ENCODE results near the gene WWTR1.

Gene WWTR1

DNA sequence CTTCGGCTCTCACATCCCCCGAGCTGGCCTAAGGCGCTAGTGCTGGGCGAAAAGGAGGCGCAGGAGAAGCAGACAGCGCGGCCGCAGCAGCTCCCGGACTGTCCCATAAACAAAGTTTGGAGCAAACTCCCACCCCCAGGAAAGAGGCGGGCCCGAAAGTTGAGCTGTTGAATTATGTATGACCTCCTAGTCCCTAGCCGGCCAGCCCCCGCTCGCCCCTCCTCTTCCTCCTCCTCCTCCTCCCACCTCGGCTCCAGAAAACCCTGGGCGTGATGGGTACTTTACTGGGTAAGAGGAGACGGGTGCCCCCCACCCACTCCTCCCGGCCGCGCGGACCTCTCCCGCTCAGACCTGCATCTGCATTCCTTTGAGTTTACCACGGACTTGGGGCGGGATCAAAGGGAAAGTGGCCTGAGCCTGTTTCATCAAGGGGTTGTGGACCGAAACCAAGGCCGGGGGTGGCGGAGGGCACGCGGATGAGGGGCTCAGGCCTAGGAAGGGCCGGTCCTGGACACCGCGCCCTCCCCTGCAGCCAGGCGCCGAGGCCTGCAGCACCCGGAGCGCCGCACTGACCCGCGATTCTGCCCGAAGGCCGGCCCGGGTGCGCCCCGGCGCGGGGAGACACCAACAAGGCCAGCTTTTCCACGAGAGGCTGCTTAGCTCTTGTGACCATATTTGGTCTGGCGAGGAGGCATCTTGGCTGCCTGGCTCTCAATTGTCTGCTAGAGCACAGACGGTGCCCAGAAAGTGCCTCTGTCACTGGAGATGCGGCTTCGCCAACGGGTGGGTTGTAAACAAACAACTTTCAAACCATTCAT is at the start of gene WWTR1:
Gene WWTR1 (minus strand): TSS at position 100 of the 818 bp plus-strand sequence. CDS start 719 bp downstream, outside the sequence.
- peak in 1 of 2 donors; percentile 5 for DNase-seq (ENCODE audit: low read depth in 2 of 2, low spot score in 1 of 2)

GRCh38 chr3:149706905-149707304 is 49.1 kb upstream of the WWTR1 start:
- DNase-seq (ENCODE audit: low read depth in 2 of 2, low spot score in 1 of 2), result no peak

DNA sequence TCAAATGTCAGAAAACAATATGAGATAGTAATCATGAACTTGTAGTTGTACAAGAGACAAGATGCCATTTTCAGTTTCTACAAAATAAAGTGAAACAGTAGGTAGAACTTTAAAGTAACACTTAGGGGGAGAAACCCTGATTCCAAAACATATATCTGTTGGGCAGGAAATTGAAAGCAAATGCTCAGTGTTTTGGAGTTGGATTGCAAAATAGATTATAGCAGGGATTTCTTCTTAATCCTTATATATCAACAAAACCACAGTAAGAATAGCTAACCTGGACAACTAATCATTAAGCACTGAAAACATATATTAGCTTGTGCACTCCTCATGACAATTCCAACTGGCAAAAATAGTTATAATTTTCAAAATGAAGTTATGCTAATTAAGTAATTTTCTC is 47.6 kb upstream of the WWTR1 start:
- DNase-seq (ENCODE audit: low read depth in 2 of 2, low spot score in 1 of 2), result no peak

DNA sequence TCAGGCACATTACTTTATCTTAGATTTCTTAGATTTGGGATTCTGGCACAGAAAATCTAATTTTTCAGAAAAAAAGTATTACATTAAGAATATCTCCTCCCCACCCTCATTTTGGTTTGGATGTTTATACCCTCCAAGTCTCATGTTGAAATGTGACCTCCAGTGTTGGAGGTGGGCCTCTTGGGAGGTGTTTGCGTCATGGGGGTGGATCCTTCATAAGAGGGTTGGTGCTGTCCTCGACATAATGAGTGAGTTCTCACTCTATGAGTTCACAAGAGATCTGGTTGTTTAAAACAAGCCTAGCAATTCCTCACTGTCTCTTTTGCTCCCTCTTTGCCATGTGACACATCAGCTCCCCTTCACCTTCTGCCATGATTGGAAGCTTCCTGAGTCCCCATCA is 45.6 kb upstream of the WWTR1 start:
- no peak for DNase-seq (ENCODE audit: low read depth in 2 of 2, low spot score in 1 of 2)

DNA sequence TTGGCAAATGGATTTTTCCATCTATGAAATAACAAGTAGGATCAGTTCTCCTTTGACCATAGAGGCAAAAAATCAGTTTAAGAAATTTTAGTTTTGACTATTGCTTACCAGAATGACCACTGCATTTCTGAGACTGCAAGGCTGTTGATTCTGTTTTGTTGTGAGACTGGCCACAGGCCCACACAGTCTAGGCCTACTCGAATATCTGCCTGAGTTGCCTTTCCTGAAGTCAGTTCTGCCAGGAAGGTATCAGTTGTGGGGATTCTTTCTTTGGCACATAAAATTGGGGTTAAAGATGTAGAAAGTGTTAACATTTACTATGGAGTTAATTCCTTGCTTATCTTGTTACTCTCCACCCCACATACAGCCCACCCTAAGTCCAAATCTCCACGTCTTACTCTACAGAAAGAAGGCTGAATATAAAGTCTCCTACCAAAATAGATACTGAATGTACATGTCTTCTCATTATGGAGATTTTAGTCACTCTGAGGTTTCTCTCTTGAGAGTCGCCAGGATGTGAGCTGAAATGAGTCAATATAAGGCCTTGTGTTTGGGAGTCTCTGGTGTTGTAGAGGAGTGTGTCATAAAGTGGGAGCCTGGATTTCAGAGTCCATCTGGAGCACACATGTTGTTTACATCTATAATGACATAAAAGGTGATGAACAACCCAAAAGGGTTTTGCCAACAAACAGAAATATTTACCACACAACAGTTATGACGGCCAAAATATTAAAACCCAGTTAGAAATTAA is 45.0 kb upstream of the WWTR1 start:
- no peak for DNase-seq (ENCODE audit: low read depth in 2 of 2, low spot score in 1 of 2)

DNA sequence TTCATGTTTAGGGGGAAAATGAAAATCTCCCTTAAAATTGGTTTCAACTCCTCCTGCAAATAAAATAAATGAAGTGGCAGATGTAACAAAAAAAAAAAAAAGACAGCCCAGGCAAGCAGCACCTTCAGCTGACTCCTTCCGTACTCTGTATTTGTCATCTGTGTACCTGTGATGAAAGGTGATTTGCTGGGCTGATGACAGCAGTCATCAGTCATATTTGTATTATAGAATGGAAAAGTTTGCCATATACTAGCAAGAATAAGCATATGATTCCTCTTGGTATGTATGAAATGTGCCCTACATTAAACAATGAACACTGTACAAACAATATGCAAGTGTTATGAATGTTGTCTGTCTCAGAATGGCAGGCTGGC is 44.1 kb upstream of the WWTR1 start:
- DNase-seq (ENCODE audit: low read depth in 2 of 2, low spot score in 1 of 2), result no peak

DNA sequence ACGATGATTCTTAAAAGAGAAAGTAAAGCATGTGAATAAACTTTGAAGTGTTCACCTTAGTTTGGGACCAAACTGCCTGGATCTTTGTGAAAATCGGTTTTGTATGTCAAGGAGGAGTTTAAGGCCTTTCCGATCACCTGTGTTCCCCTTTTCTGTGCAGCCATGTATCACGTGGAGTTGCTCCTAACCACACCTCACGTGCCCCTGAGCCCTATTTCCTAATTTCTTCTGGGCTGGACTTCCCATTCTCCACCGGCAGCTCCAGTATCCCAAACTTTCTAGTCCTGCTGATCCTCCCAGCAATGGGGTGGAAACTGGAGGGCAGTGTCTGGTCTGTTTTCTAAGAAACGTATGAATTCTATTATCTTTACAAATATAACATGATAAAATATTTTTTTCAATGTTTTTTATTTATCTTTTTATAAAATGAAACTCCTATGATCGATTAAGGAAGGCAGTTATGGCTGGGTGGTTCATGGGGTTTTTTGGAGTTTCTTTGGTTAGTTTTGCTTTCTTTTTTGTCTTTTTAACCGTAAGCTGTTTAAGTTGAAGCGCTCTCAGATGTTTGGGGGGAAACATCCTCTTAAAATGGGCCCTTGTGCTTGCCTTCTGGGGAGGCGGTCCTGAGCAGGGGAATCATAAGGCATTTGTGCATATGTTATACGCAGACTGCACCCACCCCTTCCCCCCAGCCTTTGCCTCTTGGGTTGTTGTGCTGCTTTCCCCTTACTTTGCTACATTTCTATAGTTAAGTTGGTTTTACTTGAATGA is 43.6 kb upstream of the WWTR1 start:
- DNase-seq (ENCODE audit: low read depth in 2 of 2, low spot score in 1 of 2), result no peak

DNA sequence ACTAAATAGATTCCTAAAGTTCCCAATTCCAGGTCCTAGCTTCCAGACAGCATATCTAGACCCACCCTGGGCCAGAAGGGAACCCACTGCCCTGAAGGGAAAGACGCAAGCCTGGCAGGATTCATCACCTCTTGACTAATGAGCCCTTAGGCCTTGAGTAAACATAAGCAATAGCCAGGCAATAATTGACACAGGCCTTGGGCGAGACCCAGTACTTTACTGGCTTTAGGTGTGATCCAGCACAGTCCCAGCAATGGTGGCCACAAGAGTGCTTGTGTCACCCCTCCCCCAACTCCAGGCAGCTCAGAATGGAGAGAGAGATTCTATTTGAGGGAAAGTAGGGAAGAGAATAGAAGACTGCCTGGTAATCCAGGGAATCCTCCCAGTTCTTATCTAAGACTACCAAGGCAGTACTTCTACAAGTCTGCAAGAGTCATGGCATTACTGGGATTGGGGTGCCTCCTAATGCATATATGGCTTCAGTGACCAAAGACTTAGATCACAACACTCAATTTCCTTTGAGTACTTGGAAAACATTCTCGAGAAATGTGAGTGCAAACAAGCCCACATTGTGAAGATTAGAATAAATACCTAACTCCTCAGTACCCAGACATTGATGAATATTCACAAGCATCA is 30.4 kb upstream of the WWTR1 start:
- no peak for DNase-seq (ENCODE audit: low read depth in 2 of 2, low spot score in 1 of 2)

- DNase-seq (ENCODE audit: low read depth in 2 of 2, low spot score in 1 of 2), result no peak
Measured at GRCh38 chr3:149686996-149687395, 29.2 kb upstream of the WWTR1 start.

GRCh38 chr3:149678351-149678950 is 20.6 kb upstream of the WWTR1 start:
- DNase-seq (ENCODE audit: low read depth in 2 of 2, low spot score in 1 of 2), result no peak

GRCh38 chr3:149673393-149673792 is 15.6 kb upstream of the WWTR1 start:
- no peak for DNase-seq (ENCODE audit: low read depth in 2 of 2, low spot score in 1 of 2)

DNA sequence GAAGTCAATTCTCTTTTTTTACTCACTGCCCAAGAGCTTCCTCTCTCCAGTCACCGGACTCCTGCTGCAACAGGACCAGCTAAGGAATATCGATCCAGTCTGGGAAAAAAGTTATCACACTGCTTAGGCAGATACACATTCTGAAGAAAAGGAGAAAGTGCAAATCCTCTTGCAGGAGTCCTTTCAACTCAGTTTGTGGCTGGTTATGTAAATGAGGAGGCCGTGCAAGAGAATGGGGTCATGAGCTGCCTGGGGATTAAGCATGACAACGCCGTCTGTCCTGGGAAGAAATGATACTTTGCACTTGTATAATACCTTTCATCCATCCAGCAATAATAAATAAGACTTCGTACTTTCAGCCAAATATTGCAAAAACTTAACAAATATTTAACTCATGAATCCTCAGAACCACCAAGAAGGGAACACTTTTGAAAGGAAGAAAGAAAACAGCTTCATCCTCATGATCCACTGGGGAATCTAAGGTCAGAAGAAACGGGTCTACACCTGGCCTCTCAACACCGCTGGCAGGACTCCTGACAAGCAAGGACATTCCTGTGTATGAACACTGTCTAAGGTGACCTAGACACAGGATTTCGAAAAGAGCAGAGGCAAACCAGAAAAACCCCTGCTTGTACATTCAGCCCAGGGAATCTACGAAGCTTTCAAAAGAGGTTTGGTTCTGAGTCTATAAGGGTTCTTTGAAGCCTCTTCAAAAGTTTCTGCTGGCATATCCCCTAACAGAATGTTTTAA is 13.1 kb upstream of the WWTR1 start:
- no peak for DNase-seq (ENCODE audit: low read depth in 2 of 2, low spot score in 1 of 2)

DNA sequence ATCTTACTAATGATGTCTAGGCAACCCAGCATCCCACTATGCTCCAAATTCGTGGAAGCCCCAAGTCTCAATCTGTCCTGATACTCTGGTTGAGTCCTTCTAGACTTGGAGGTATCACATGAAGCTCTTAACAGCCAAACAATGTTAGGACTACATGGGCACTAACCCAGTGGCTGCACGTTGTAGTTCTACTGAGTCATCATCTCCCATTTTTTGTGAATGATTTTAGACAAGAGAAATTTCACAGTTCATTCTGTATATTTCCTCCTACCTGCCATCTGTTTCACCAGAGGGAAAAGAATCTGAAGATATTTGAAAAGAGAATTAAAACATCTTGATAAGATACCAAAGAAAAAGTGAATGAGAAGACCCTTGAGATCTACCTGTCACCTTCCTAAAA is 9.8 kb upstream of the WWTR1 start:
- DNase-seq (ENCODE audit: low read depth in 2 of 2, low spot score in 1 of 2), result no peak

GRCh38 chr3:149663966-149664365 is 6.1 kb upstream of the WWTR1 start:
- no peak for DNase-seq (ENCODE audit: low read depth in 2 of 2, low spot score in 1 of 2)

- DNase-seq (ENCODE audit: low read depth in 2 of 2, low spot score in 1 of 2), result no peak
Measured at GRCh38 chr3:149662240-149662887, 4.5 kb upstream of the WWTR1 start.

- no peak for DNase-seq (ENCODE audit: low read depth in 2 of 2, low spot score in 1 of 2)
Measured at GRCh38 chr3:149660462-149660861, 2.6 kb upstream of the WWTR1 start.

- DNase-seq (ENCODE audit: low read depth in 2 of 2, low spot score in 1 of 2), result no peak
Measured at GRCh38 chr3:149658744-149659497, 1.1 kb upstream of the WWTR1 start.

DNA sequence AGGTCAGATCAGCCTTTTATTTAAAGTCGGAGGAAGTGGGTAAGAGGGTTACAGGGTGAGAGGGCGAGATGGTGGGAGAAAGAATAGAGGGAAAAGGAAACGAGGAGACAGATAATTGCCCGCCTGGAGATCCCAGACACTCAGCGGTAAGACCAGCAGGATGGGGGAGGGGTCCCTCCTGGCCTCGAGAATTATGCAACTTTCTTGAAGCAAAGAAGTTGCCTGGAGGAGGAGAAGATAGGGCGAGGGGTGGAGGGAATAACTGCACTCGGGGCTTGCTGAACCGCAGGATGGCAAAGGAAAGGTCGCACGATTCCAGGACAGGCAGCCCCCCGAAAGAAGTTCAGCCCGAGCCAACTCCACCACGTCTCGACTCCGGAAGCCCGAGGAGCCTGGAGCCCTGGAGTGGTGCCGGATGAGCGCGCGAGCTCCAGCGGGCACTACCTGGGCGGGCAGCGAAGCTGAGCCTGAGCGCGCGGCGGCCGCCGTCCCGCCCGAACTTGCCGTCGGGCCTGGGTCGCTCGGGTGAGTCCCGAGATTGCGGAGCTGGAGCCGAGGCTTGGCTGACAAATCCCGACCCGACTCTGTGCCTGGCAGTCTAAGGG is 402 bp downstream of the WWTR1 start:
- DNase-seq (ENCODE audit: low read depth in 2 of 2, low spot score in 1 of 2), result no peak
